Neural cell (in vitro differentiated cells): ENCODE results near the gene ZNF574. TPM values are rescaled to one million over a fixed set of nuclear protein-coding genes. Genes with fewer than 3 reads are reported as not detected.

Experiments used
- H2AFZ ChIP-seq: fragments of 200-600, 300-800 bp; sonication (generic), shearing (Covaris generic); 2 replicates; pipeline ENCODE4 v1.6.0; 2014; ENCODE audit warnings: low read depth, mild to moderate bottlenecking, antibody characterized with exemption, low read length, moderate library complexity
- H3F3A ChIP-seq: fragments of 200-600 bp; shearing (Covaris generic); 2 replicates; pipeline ENCODE4 v1.6.1; 2016; ENCODE audit warnings: mild to moderate bottlenecking, moderate library complexity, mixed read lengths, antibody characterized with exemption, low read length; ENCODE audit not compliant: insufficient read depth, poor library complexity, severe bottlenecking
- H3K27ac ChIP-seq: fragments of 200-600, 300-800 bp; sonication (generic), shearing (Covaris generic); 2 replicates; pipeline ENCODE4 v1.5.1; 2014; ENCODE audit warnings: mild to moderate bottlenecking, low read length, moderate library complexity
- H3K27me3 ChIP-seq: fragments of 300-800, 200-600 bp; sonication (generic), shearing (Covaris generic); 2 replicates; pipeline ENCODE4 v1.6.0; 2014; ENCODE audit warnings: mild to moderate bottlenecking, low read depth, low read length, moderate library complexity; ENCODE audit not compliant: insufficient read depth
- H3K36me3 ChIP-seq: fragments of 300-800, 200-600 bp; sonication (generic), shearing (Covaris generic); 2 replicates; pipeline ENCODE4 v1.5.1; 2014; ENCODE audit warnings: mild to moderate bottlenecking, antibody characterized with exemption, low read length, moderate library complexity; ENCODE audit not compliant: insufficient read depth
- H3K4me2 ChIP-seq: fragments of 300-800, 200-600 bp; sonication (generic), shearing (Covaris generic); 2 replicates; pipeline ENCODE4 v1.6.0; 2014; ENCODE audit warnings: mild to moderate bottlenecking, low read length
- H3K4me3 ChIP-seq: fragments of 300-800, 200-600 bp; sonication (generic), shearing (Covaris generic); 2 replicates; pipeline ENCODE4 v1.5.1; 2014; ENCODE audit warnings: mild to moderate bottlenecking, low read length, moderate library complexity
- H3K79me2 ChIP-seq: fragments of 200-600 bp; shearing (Covaris generic); replicated peaks from 2 replicates; pipeline ENCODE4 v1.6.0; 2014; ENCODE audit warnings: mild to moderate bottlenecking, low read length, moderate library complexity; ENCODE audit not compliant: insufficient read depth
- H3K9ac ChIP-seq: fragments of 300-800, 200-600 bp; sonication (generic), shearing (Covaris generic); 2 replicates; pipeline ENCODE4 v1.6.1; 2016; ENCODE audit warnings: mild to moderate bottlenecking, low read length, mixed read lengths
- H3K9me2 ChIP-seq: fragments of 200-600 bp; shearing (Covaris generic); 2 replicates; pipeline ENCODE4 v1.6.1; 2016; ENCODE audit warnings: mild to moderate bottlenecking, low read length, mixed read lengths; ENCODE audit not compliant: insufficient read depth
- H3K9me3 ChIP-seq: fragments of 200-600, 300-800 bp; sonication (generic), shearing (Covaris generic); 2 replicates; pipeline ENCODE4 v1.6.1; 2016; ENCODE audit warnings: mild to moderate bottlenecking, mixed run types, low read length, moderate library complexity, mixed read lengths
- H4K20me1 ChIP-seq: fragments of 200-600 bp; shearing (Covaris generic); 2 replicates; pipeline ENCODE4 v1.6.1; 2016; ENCODE audit warnings: mild to moderate bottlenecking, mixed run types; ENCODE audit not compliant: insufficient read depth
- CTCF ChIP-seq: fragments of 450-650 bp; IDR thresholded peaks from 2 replicates; pipeline ENCODE4 v1.5.1; 2014; ENCODE audit warnings: antibody characterized with exemption, mild to moderate bottlenecking, moderate library complexity; ENCODE audit not compliant: poor library complexity, severe bottlenecking
- EP300 ChIP-seq: fragments of 450-650 bp; conservative IDR thresholded peaks from 2 replicates; pipeline ENCODE4 v1.6.1; 2014; ENCODE audit warnings: antibody characterized with exemption, mild to moderate bottlenecking, moderate library complexity; ENCODE audit not compliant: poor library complexity, severe bottlenecking
- EZH2 ChIP-seq: fragments of 200-600, 300-800 bp; shearing (Covaris generic), sonication (generic); IDR thresholded peaks from 2 replicates; pipeline ENCODE4 v1.6.1; 2014; ENCODE audit warnings: antibody characterized with exemption, low read length, borderline replicate concordance, mild to moderate bottlenecking; ENCODE audit not compliant: insufficient read depth, poor library complexity, severe bottlenecking
- MXI1 ChIP-seq: fragments of 450-650 bp; conservative IDR thresholded peaks from 2 replicates; pipeline ENCODE4 v1.6.1; 2014; ENCODE audit warnings: antibody characterized with exemption, mild to moderate bottlenecking; ENCODE audit not compliant: poor library complexity, severe bottlenecking
- POLR2AphosphoS5 ChIP-seq: IDR thresholded peaks from 2 replicates; pipeline ENCODE4 v1.6.1; 2012
- RAD21 ChIP-seq: fragments of 450-650 bp; conservative IDR thresholded peaks from 2 replicates; pipeline ENCODE4 v1.6.1; 2014; ENCODE audit warnings: antibody characterized with exemption, mild to moderate bottlenecking, moderate library complexity
- REST ChIP-seq: IDR thresholded peaks from 2 replicates; pipeline ENCODE4 v1.6.1; 2012; ENCODE audit warnings: borderline replicate concordance
- SMC3 ChIP-seq: fragments of 450-650 bp; conservative IDR thresholded peaks from 2 replicates; pipeline ENCODE4 v1.6.1; 2014; ENCODE audit warnings: antibody characterized with exemption, mild to moderate bottlenecking, moderate library complexity; ENCODE audit not compliant: poor library complexity
- TAF1 ChIP-seq: IDR thresholded peaks from 2 replicates; pipeline ENCODE4 v1.6.1; 2012; ENCODE audit warnings: low read depth
- polyA plus RNA-seq: library from polyadenylated mRNA; depleted of rRNA; stranded (reverse); fragments of >200 nt; gene quantifications from 2 replicates; pipeline ENCODE4 v1.2.3, GENCODE V29; 2014

The ZNF574 gene
- polyA plus RNA-seq, 1 donor from 2014 or later: 7.0 TPM

- no peaks in the 10 kb centered on the region for H4K20me1 ChIP-seq
- no peak overlapping the region for H3K9ac ChIP-seq
- no peaks in the 10 kb centered on the region for H3F3A ChIP-seq
- no peak overlapping the region for H3K27ac ChIP-seq
- no peaks in the 10 kb centered on the region for H3K9me3 ChIP-seq
- H3K27me3 ChIP-seq: no peaks in the 10 kb centered on the region
- H2AFZ ChIP-seq: no peak overlapping the region
- no peaks in the 10 kb centered on the region for H3K36me3 ChIP-seq
- H3K4me3 ChIP-seq: no peak overlapping the region
- H3K4me2 ChIP-seq: no peak overlapping the region
- no peaks in the 10 kb centered on the region for H3K9me2 ChIP-seq
- TF ChIP-seq TAF1: no peak
- H3K79me2 ChIP-seq: no peaks in the 10 kb centered on the region
These were observed 12.7 kb downstream of the ZNF574 start for GRCh38 chr19:42088471-42089190.

GRCh38 chr19:42089191-42089750 is 13.3 kb downstream of the ZNF574 start:
- Histone ChIP-seq H3K27ac (no peak overlapping the region), H3K9ac (no peak overlapping the region)
- TF ChIP-seq POLR2AphosphoS5: no peak
- TF ChIP-seq SMC3: no peak
- TF ChIP-seq EP300: no peak
- TF ChIP-seq CTCF: no peak
- TF ChIP-seq MXI1: no peak
- TF ChIP-seq RAD21: no peak

GRCh38 chr19:42089772-42090171 is 13.8 kb downstream of the ZNF574 start:
- no peak overlapping the region for H3K4me3 ChIP-seq
- no peaks in the 10 kb centered on the region for H3K9me2 ChIP-seq
- H3K9ac ChIP-seq: no peak overlapping the region
- no peaks in the 10 kb centered on the region for H3F3A ChIP-seq
- no peaks in the 10 kb centered on the region for H3K9me3 ChIP-seq
- no peaks in the 10 kb centered on the region for H3K27me3 ChIP-seq
- no peaks in the 10 kb centered on the region for H3K79me2 ChIP-seq
- H2AFZ ChIP-seq: no peak overlapping the region
- H3K36me3 ChIP-seq: peaks cover 5% of the 10 kb centered on the region
- TF ChIP-seq REST: no peak
- no peak for TF ChIP-seq MXI1
- TF ChIP-seq EP300: no peak
- no peak for TF ChIP-seq SMC3
- no peak for TF ChIP-seq POLR2AphosphoS5
- no peak for TF ChIP-seq RAD21
- TF ChIP-seq EZH2: no peak
- H4K20me1 ChIP-seq: no peaks in the 10 kb centered on the region
- H3K4me2 ChIP-seq: no peak overlapping the region
- no peak overlapping the region for H3K27ac ChIP-seq

More at GRCh38 chr19:42089191-42089750, 13.3 kb downstream of the ZNF574 start:
- H3K4me2 ChIP-seq: no peak overlapping the region
- no peaks in the 10 kb centered on the region for H3K9me3 ChIP-seq
- no peaks in the 10 kb centered on the region for H4K20me1 ChIP-seq
- no peaks in the 10 kb centered on the region for H3K36me3 ChIP-seq
- no peaks in the 10 kb centered on the region for H3K9me2 ChIP-seq
- H3K79me2 ChIP-seq: no peaks in the 10 kb centered on the region
- no peak overlapping the region for H2AFZ ChIP-seq
- no peak overlapping the region for H3K4me3 ChIP-seq
- H3F3A ChIP-seq: no peaks in the 10 kb centered on the region
- H3K27me3 ChIP-seq: no peaks in the 10 kb centered on the region
